Testis (tissue), 3 donors: ENCODE measurements around the gene TMOD2. TPM values are rescaled to one million over a fixed set of nuclear protein-coding genes. Genes with fewer than 3 reads are reported as not detected.

Experiments used
- DNase-seq: peaks from one replicate; pipeline ENCODE4 v3.0.0-alpha.2; 2019
- H3K27ac ChIP-seq, 2 donors: fragments of 200-600 bp; sonication (generic); one replicate each; pipeline ENCODE4 v1.5.1; 2019
- H3K27me3 ChIP-seq: fragments of 200-600 bp; sonication (generic); one replicate; pipeline ENCODE4 v1.5.1; 2019
- H3K36me3 ChIP-seq: fragments of 200-600 bp; sonication (generic); one replicate; pipeline ENCODE4 v1.5.1; 2017; ENCODE audit warnings: low read depth; ENCODE audit errors: missing control alignments
- H3K4me1 ChIP-seq: fragments of 200-600 bp; sonication (generic); one replicate; pipeline ENCODE4 v1.5.1; 2019
- H3K4me3 ChIP-seq, 2 donors: fragments of 200-600 bp; sonication (generic); one replicate each; pipeline ENCODE4 v1.5.1; 2017 to 2019
- H3K9me3 ChIP-seq: fragments of 200-600 bp; sonication (generic); one replicate; pipeline ENCODE4 v1.5.1; 2017
- CTCF ChIP-seq, 3 experiments: fragments of 450-650 bp in 2 of 3; fragments of 200-600 bp in 1 of 3; sonication (generic) in 1 of 3; IDR thresholded peaks; one replicate each; pipeline ENCODE4 v1.5.1; 2016 to 2019; ENCODE audit warnings: antibody characterized with exemption in 3 of 3, mild to moderate bottlenecking in 2 of 3, moderate library complexity in 1 of 3
- POLR2A ChIP-seq: fragments of 450-650 bp; IDR thresholded peaks from one replicate; pipeline ENCODE4 v1.6.1; 2017; ENCODE audit warnings: antibody characterized with exemption, mild to moderate bottlenecking, moderate library complexity
- WGBS, 2 donors: methylation state at CpG; one replicate each; pipeline ENCODE4 v1.1.5; 2018; 5-methylcytosine and 5-hydroxymethylcytosine counted together
- intact Hi-C: fragments of 100-400 bp; cut with DNase I; formaldehyde crosslinking; loops from one replicate; pipeline ENCODE4 v1.15.1; 2023; ENCODE audit warnings: low total_unique reads
- polyA plus RNA-seq: library from polyadenylated mRNA; stranded (reverse); fragments of 350-450 nt; fragmentation: Illumina TruSeq; extraction: RNeasy Lipid Tissue Mini Kit (QIAGEN cat#74804); gene quantifications from one replicate; pipeline ENCODE4 v1.2.3, GENCODE V29; 2014; ENCODE audit warnings: low read depth, low replicate concordance; ENCODE audit not compliant: insufficient read depth
- total RNA-seq, 2 donors: library from RNA; depleted of rRNA; stranded (reverse); fragments of >200 nt; gene quantifications; one replicate each; pipeline ENCODE4 v1.2.3, GENCODE V29; 2016

The TMOD2 gene
- total and polyA plus RNA-seq, 3 donors from 2014 or later = 5.8 to 6.4 (median 5.9) TPM

- H3K9me3 ChIP-seq = no peaks in the 10 kb centered on the region
- WGBS, 2 donors = 82 to 90% methylated on average over 2 of the region's 2 CpGs
- no peaks in the 10 kb centered on the region for H3K27me3 ChIP-seq
- intact Hi-C loops = no loop called here
- DNase-seq = no peak
- no peak overlapping the region for H3K27ac ChIP-seq
- H3K4me1 ChIP-seq = peaks cover 6% of the 10 kb centered on the region
- H3K4me3 ChIP-seq = no peak overlapping the region
- TF ChIP-seq POLR2A (no peak), CTCF (IDR thresholded peaks at IDR 0.05) (no peak)
- no peaks in the 10 kb centered on the region for H3K36me3 ChIP-seq
Measured at GRCh38 chr15:51732646-51733045, 18.8 kb upstream of the TMOD2 start.

GRCh38 chr15:51735228-51736010 lies 16.0 kb upstream of the TMOD2 start:
- H3K4me1 ChIP-seq = peaks cover 16% of the 10 kb centered on the region
- no peaks in the 10 kb centered on the region for H3K9me3 ChIP-seq
- TF ChIP-seq POLR2A (no peak), CTCF (IDR thresholded peaks at IDR 0.05) (no peak)
- no peak overlapping the region for H3K4me3 ChIP-seq
- 74 to 84% methylated on average over 5 of the region's 5 CpGs for WGBS, 2 donors
- H3K27me3 ChIP-seq = no peaks in the 10 kb centered on the region
- intact Hi-C loops = no loop called here
- H3K36me3 ChIP-seq = no peaks in the 10 kb centered on the region
- no peak for DNase-seq
- no peak overlapping the region for H3K27ac ChIP-seq

- intact Hi-C loops = no loop called here
- 60 to 70% methylated on average over 3 of the region's 3 CpGs for WGBS, 2 donors
- Histone ChIP-seq H3K27me3 (no peaks in the 10 kb centered on the region), H3K36me3 (no peaks in the 10 kb centered on the region), H3K27ac (no peak overlapping the region), H3K9me3 (no peaks in the 10 kb centered on the region), H3K4me1 (peaks cover 16% of the 10 kb centered on the region), H3K4me3 (peak overlapping the region in 1 of 2 donors; percentile 79)
- TF ChIP-seq CTCF (IDR thresholded peaks at IDR 0.05) (no peak), POLR2A (no peak)
- no peak for DNase-seq
Measured at GRCh38 chr15:51736069-51736468, 15.3 kb upstream of the TMOD2 start.

- H3K4me1 ChIP-seq = peaks cover 9% of the 10 kb centered on the region
- no peak for TF ChIP-seq CTCF (IDR thresholded peaks at IDR 0.05)
- no peak for TF ChIP-seq POLR2A
- intact Hi-C loops = no loop called here
- H3K36me3 ChIP-seq = no peaks in the 10 kb centered on the region
- peak; percentile 51 for DNase-seq
- 4 to 15% methylated on average over 5 to 41 of the region's 69 CpGs for WGBS, 2 donors
- peak overlapping the region; percentile 79 to 80 for H3K4me3 ChIP-seq
- H3K9me3 ChIP-seq = no peaks in the 10 kb centered on the region
- no peaks in the 10 kb centered on the region for H3K27me3 ChIP-seq
- H3K27ac ChIP-seq = peak overlapping the region; percentile 73 to 82
Measured at GRCh38 chr15:51736751-51737521, 14.5 kb upstream of the TMOD2 start.
